ENCODE measurements around the gene ZNF565. TPM values are rescaled to one million over a fixed set of nuclear protein-coding genes. Genes with fewer than 3 reads are reported as not detected.
"Not testable (repeated sequence)": the region's sequence is repeated elsewhere in the genome, so short reads cannot be mapped to it uniquely, and the experiment has no call there.

The ZNF565 gene
- total RNA-seq, 4 donors from 2014 or later = 1.00 to 4.1 (median 4.0) TPM; not detected in 1

- no peaks in the 10 kb centered on the region for H3K4me1 ChIP-seq
- 90 to 98% methylated on average over 7 to 10 of the region's 10 CpGs for WGBS, 2 donors (ENCODE audit: low coverage in 1 of 2)
- in situ Hi-C loops (cut with MboI; ENCODE audit: low pct_ligation_motif_present in 1 of 4, low pct_unique_long_range_greater_than_20kb in 1 of 4, low sequenced_read_pairs in 3 of 4) = no loop called here
These were observed 31.2 kb downstream of the ZNF565 start for GRCh38 chr19:36183245-36183628.

DNA sequence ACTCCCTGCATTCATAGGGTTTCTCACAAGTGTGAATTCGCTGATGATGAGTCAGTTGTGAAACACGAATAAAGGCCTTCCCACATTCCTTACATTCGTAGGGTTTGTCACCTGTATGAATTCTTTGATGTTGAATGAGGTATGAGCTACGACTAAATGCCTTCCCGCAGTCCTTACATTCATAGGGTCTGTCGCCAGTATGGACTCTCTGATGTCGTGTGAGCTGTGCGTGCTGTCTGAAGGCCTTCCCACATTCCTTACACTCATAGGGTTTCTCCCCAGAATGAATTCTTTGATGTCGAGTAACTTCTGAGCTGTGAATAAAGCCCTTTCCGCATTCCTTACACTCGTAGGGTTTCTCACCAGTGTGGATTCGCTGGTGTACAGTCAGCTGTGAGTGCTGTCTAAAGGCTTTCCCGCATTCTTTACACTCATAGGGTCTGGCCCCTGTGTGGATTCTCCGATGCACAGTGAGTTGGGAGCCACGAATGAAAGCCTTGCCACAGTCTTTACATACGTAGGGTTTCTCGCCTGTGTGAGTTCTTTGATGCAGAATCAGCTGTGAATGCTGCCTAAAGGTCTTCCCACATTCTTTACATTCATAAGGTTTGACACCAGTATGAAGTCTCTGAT lies 31.7 kb downstream of the ZNF565 start:
- Histone ChIP-seq H3K27ac (no peak overlapping the region), H3K4me3 (no peak overlapping the region), H3K27me3 (no peaks in the 10 kb centered on the region), H3K9me3 (no peaks in the 10 kb centered on the region), H3K36me3 (peaks cover 0 to 8% (median 4%) of the 10 kb centered on the region in 4 donors), H3K4me1 (no peaks in the 10 kb centered on the region)
- intact Hi-C loops (cut with DNase I; ENCODE audit: low total_unique reads) (no loop called here), in situ Hi-C loops (cut with MboI; ENCODE audit: low pct_ligation_motif_present in 1 of 4, low pct_unique_long_range_greater_than_20kb in 1 of 4, low sequenced_read_pairs in 3 of 4) (no loop called here)
- 92 to 95% methylated on average over 10 to 17 of the region's 17 CpGs for WGBS, 2 donors (ENCODE audit: low coverage in 1 of 2)
- TF ChIP-seq, protein P1, sequence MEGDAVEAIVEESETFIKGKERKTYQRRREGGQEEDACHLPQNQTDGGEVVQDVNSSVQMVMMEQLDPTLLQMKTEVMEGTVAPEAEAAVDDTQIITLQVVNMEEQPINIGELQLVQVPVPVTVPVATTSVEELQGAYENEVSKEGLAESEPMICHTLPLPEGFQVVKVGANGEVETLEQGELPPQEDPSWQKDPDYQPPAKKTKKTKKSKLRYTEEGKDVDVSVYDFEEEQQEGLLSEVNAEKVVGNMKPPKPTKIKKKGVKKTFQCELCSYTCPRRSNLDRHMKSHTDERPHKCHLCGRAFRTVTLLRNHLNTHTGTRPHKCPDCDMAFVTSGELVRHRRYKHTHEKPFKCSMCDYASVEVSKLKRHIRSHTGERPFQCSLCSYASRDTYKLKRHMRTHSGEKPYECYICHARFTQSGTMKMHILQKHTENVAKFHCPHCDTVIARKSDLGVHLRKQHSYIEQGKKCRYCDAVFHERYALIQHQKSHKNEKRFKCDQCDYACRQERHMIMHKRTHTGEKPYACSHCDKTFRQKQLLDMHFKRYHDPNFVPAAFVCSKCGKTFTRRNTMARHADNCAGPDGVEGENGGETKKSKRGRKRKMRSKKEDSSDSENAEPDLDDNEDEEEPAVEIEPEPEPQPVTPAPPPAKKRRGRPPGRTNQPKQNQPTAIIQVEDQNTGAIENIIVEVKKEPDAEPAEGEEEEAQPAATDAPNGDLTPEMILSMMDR (IDR thresholded peaks at IDR 0.05) = no peak
- TF ChIP-seq POLR2AphosphoS5 (IDR thresholded peaks at IDR 0.05) (no peak), EP300 (IDR thresholded peaks at IDR 0.05; ENCODE audit: low read depth) (no peak), POLR2A (IDR thresholded peaks at IDR 0.05) (no peak)
- DNase-seq = no peak

More at GRCh38 chr19:36183245-36183628, 31.2 kb downstream of the ZNF565 start:
- no peaks in the 10 kb centered on the region for H3K27me3 ChIP-seq
- TF ChIP-seq POLR2A (IDR thresholded peaks at IDR 0.05) = no peak
- TF ChIP-seq EP300 (IDR thresholded peaks at IDR 0.05; ENCODE audit: low read depth) = no peak
- TF ChIP-seq, protein P1 (IDR thresholded peaks at IDR 0.05) = no peak
- no peak for TF ChIP-seq POLR2AphosphoS5 (IDR thresholded peaks at IDR 0.05)
- no peak overlapping the region for H3K4me3 ChIP-seq
- no peak overlapping the region for H3K27ac ChIP-seq
- H3K9me3 ChIP-seq = no peaks in the 10 kb centered on the region
- DNase-seq = no peak
- H3K36me3 ChIP-seq = peaks cover 0 to 8% (median 4%) of the 10 kb centered on the region in 4 donors
- intact Hi-C loops (cut with DNase I; ENCODE audit: low total_unique reads) = no loop called here

GRCh38 chr19:36179077-36179476 lies 35.4 kb downstream of the ZNF565 start:
- intact Hi-C loops (cut with DNase I; ENCODE audit: low total_unique reads) = not testable (repeated sequence)

GRCh38 chr19:36173846-36174245 lies 40.6 kb downstream of the ZNF565 start:
- H3K4me1 ChIP-seq = peaks cover 0 to 18% (median 12%) of the 10 kb centered on the region in 4 donors
- intact Hi-C loops (cut with DNase I; ENCODE audit: low total_unique reads); H3K27ac ChIP-seq; H3K4me3 ChIP-seq; H3K9me3 ChIP-seq; H3K27me3 ChIP-seq; H3K36me3 ChIP-seq; DNase-seq: not testable (repeated sequence)
- WGBS, 2 donors (ENCODE audit: low coverage in 1 of 2) = 82 to 90% methylated on average over 2 to 8 of the region's 8 CpGs
- in situ Hi-C loops (cut with MboI; ENCODE audit: low pct_ligation_motif_present in 1 of 4, low pct_unique_long_range_greater_than_20kb in 1 of 4, low sequenced_read_pairs in 3 of 4) = loop anchor here in 2 of 4 donors (5.0 kb wide), 2 partner anchors 42 to 47 kb away; no protein-coding TSS in a partner anchor

More at GRCh38 chr19:36179077-36179476, 35.4 kb downstream of the ZNF565 start:
- H3K4me3 ChIP-seq; DNase-seq; H3K27ac ChIP-seq; H3K4me1 ChIP-seq; in situ Hi-C loops (cut with MboI; ENCODE audit: low pct_ligation_motif_present in 1 of 4, low pct_unique_long_range_greater_than_20kb in 1 of 4, low sequenced_read_pairs in 3 of 4); H3K27me3 ChIP-seq; H3K9me3 ChIP-seq; H3K36me3 ChIP-seq: not testable (repeated sequence)
- WGBS, 2 donors (ENCODE audit: low coverage in 1 of 2) = 57 to 62% methylated on average over 2 of the region's 2 CpGs

DNA sequence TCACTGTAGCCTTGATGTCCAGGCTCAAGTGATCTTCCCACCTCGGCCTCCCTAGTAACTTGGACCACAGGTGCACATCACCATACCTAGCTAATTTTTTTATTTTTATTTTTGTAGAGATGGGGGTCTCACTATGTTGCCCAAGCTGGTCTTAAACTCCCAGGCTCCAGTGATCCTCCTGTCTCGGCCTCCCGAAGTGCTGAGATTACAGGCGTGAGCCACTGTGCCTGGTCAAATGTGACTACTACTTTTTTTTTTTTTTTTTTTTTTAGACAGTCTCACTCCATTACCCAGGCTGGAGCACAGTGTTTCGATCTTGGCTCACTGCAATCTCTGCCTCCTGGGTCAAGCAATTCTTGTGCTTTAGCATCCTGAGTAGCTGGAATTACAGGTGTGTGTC lies 41.6 kb downstream of the ZNF565 start:
- in situ Hi-C loops (cut with MboI; ENCODE audit: low pct_ligation_motif_present in 1 of 4, low pct_unique_long_range_greater_than_20kb in 1 of 4, low sequenced_read_pairs in 3 of 4) (loop anchor here in 2 of 4 donors (5.0 kb wide), 2 partner anchors 41 to 46 kb away; no protein-coding TSS in a partner anchor), intact Hi-C loops (cut with DNase I; ENCODE audit: low total_unique reads) (no loop called here)
- Histone ChIP-seq H3K4me3 (no peak overlapping the region), H3K4me1 (peaks cover 0 to 21% (median 16%) of the 10 kb centered on the region in 4 donors), H3K9me3 (no peaks in the 10 kb centered on the region), H3K27me3 (no peaks in the 10 kb centered on the region), H3K27ac (no peak overlapping the region), H3K36me3 (no peaks in the 10 kb centered on the region)
- TF ChIP-seq POLR2AphosphoS5 (IDR thresholded peaks at IDR 0.05) (no peak), EP300 (IDR thresholded peaks at IDR 0.05; ENCODE audit: low read depth) (no peak), POLR2A (IDR thresholded peaks at IDR 0.05) (no peak)
- TF ChIP-seq, protein P1 (IDR thresholded peaks at IDR 0.05) = no peak
- no peak for DNase-seq
- 92 to 96% methylated on average over 5 of the region's 5 CpGs for WGBS, 2 donors (ENCODE audit: low coverage in 1 of 2)

Data from transverse colon (tissue), 4 donors.